HCT116 (cell line): Measurements from ENCODE around the gene CEP55. TPM values are rescaled to one million over a fixed set of nuclear protein-coding genes. Genes with fewer than 3 reads are reported as not detected.

Experiments used
- ATAC-seq: fragments of 200-7000 bp; cut with Tn5 transposase; 2 replicates; pipeline ENCODE4 v1.9.1; 2020; ENCODE audit warnings: mild to moderate bottlenecking, moderate library complexity
- BruUV-seq: library from RNA; stranded (reverse); fragments of 400-500 nt; replicated peaks from 2 replicates; lab custom pipeline; 2021; lab: Mats Ljungman, UMichigan
- CTCF ChIA-PET: fragments of 300-600 bp; sonication (Branson Sonifier 250); formaldehyde crosslinking; loops from one replicate; lab custom pipeline; 2021; ENCODE audit warnings: antibody characterized with exemption; lab: Charles Lee
- POLR2A ChIA-PET: fragments of 300-600, 350-600 bp; sonication (Branson Sonifier 250); formaldehyde crosslinking; loops from one replicate; lab custom pipeline; 2021; ENCODE audit warnings: antibody characterized with exemption; lab: Charles Lee
- RAD21 ChIA-PET, 2 experiments: fragments of 300-600 bp; sonication (Branson Sonifier 250); formaldehyde crosslinking; loops; one replicate each; lab custom pipeline; 2023; ENCODE audit warnings: low total read pairs in 2 of 2; ENCODE audit not compliant: uncharacterized antibody in 2 of 2, unreplicated experiment in 2 of 2, low non-redundant PET in 1 of 2; lab: Charles Lee
- DNase-seq: peaks from one replicate; pipeline ENCODE4 v3.0.0-alpha.2; 2010; ENCODE audit warnings: low read depth, low spot score
- H2AFZ ChIP-seq: fragments of 200-600 bp; shearing (Covaris generic), sonication (generic); 2 replicates; pipeline ENCODE4 v1.6.1; 2017; ENCODE audit warnings: low read depth, mixed run types, mixed read lengths, antibody characterized with exemption, low read length; ENCODE audit not compliant: poor library complexity, severe bottlenecking
- H3K27ac ChIP-seq: 2 replicates; pipeline ENCODE4 v1.5.1; 2012; ENCODE audit warnings: low read depth, low read length
- H3K27me3 ChIP-seq: fragments of 200-600 bp; sonication (generic); 2 replicates; pipeline ENCODE4 v1.6.1; 2016; ENCODE audit warnings: mixed run types, low read length, mixed read lengths; ENCODE audit not compliant: insufficient read depth
- H3K36me3 ChIP-seq, 2 experiments: fragments of 200-500 bp in 1 of 2; fragments of 200-600 bp in 1 of 2; sonication (Bioruptor generic) in 1 of 2; sonication (generic) in 1 of 2; 2 replicates each; pipeline versions ENCODE4 v1.5.1 to v1.6.1; 2014 to 2016; ENCODE audit warnings: low read length in 2 of 2, inconsistent platforms in 1 of 2, mixed read lengths in 1 of 2, mixed run types in 1 of 2; ENCODE audit not compliant: insufficient read depth in 2 of 2, control insufficient read depth in 1 of 2
- H3K4me1 ChIP-seq, 2 experiments: fragments of 200-600 bp in 1 of 2; sonication (generic) in 1 of 2; 2 replicates each; pipeline versions ENCODE4 v1.5.1 to v1.6.1; 2012 to 2017; ENCODE audit warnings: low read length in 2 of 2, inconsistent platforms in 1 of 2, mild to moderate bottlenecking in 1 of 2, mixed read lengths in 1 of 2, mixed run types in 1 of 2, moderate library complexity in 1 of 2; ENCODE audit not compliant: insufficient read depth in 2 of 2, control insufficient read depth in 1 of 2
- H3K4me2 ChIP-seq: fragments of 200-600 bp; sonication (generic); 2 replicates; pipeline ENCODE4 v1.6.1; 2017; ENCODE audit warnings: mixed run types, low read length, mixed read lengths
- H3K4me3 ChIP-seq, 2 experiments: fragments of 200-600 bp in 1 of 2; sonication (generic) in 1 of 2; replicated peaks in 1 of 2; 2 replicates each; pipeline ENCODE4 v1.5.1; 2011 to 2016; ENCODE audit warnings: low read length in 2 of 2, control low read depth in 1 of 2, low read depth in 1 of 2, mild to moderate bottlenecking in 1 of 2, mixed read lengths in 1 of 2, mixed run types in 1 of 2
- H3K79me2 ChIP-seq: fragments of 200-600 bp; sonication (generic); 2 replicates; pipeline ENCODE4 v1.6.1; 2017; ENCODE audit warnings: mild to moderate bottlenecking, mixed run types, low read length, moderate library complexity, mixed read lengths; ENCODE audit not compliant: insufficient read depth
- H3K9ac ChIP-seq: fragments of 200-600 bp; sonication (generic); 2 replicates; pipeline ENCODE4 v1.6.1; 2016; ENCODE audit warnings: low read length, mixed read lengths
- H3K9me2 ChIP-seq: fragments of 200-600 bp; sonication (generic), shearing (Covaris generic); 2 replicates; pipeline ENCODE4 v1.6.1; 2017; ENCODE audit warnings: mixed run types, mild to moderate bottlenecking, moderate library complexity; ENCODE audit not compliant: insufficient read depth
- H3K9me3 ChIP-seq, 2 experiments: fragments of 200-500 bp in 1 of 2; fragments of 200-600 bp in 1 of 2; sonication (Bioruptor generic) in 1 of 2; sonication (generic) in 1 of 2; 2 replicates each; pipeline ENCODE4 v1.6.1; 2014 to 2017; ENCODE audit warnings: low read length in 2 of 2, mixed read lengths in 2 of 2, inconsistent platforms in 1 of 2, low read depth in 1 of 2, mild to moderate bottlenecking in 1 of 2, mixed run types in 1 of 2, moderate library complexity in 1 of 2; ENCODE audit not compliant: control insufficient read depth in 1 of 2, insufficient read depth in 1 of 2
- H4K20me1 ChIP-seq: fragments of 200-600 bp; sonication (generic), shearing (Covaris generic); 2 replicates; pipeline ENCODE4 v1.6.1; 2017; ENCODE audit warnings: mixed run types, mild to moderate bottlenecking, moderate library complexity; ENCODE audit not compliant: insufficient read depth
- CEBPB ChIP-seq: IDR thresholded peaks from 2 replicates; pipeline ENCODE4 v1.6.1; 2012; ENCODE audit warnings: low read depth
- EZH2phosphoT487 ChIP-seq: fragments of 200-600 bp; IDR thresholded peaks from 2 replicates; pipeline ENCODE4 v1.6.1; 2018; ENCODE audit warnings: antibody characterized with exemption, borderline replicate concordance
- MAX ChIP-seq: IDR thresholded peaks from 2 replicates; pipeline ENCODE4 v1.6.1; 2012
- POLR2AphosphoS5 ChIP-seq: IDR thresholded peaks from 2 replicates; pipeline ENCODE4 v1.6.1; 2011; ENCODE audit warnings: mild to moderate bottlenecking, low read depth, low read length, moderate library complexity
- RAD21 ChIP-seq: IDR thresholded peaks from 2 replicates; pipeline ENCODE4 v1.6.1; 2012; ENCODE audit warnings: low read depth, mild to moderate bottlenecking
- SRF ChIP-seq: IDR thresholded peaks from 2 replicates; pipeline ENCODE4 v1.6.1; 2012; ENCODE audit warnings: low read depth
- TCF7L2 ChIP-seq: IDR thresholded peaks from 2 replicates; pipeline ENCODE4 v1.7.0; 2011; ENCODE audit warnings: borderline replicate concordance, inconsistent platforms; ENCODE audit not compliant: insufficient read depth, insufficient read length; ENCODE audit errors: extremely low read depth
- YY1 ChIP-seq: IDR thresholded peaks from 2 replicates; pipeline ENCODE4 v1.6.1; 2011; ENCODE audit warnings: low read length, low read depth, moderate library complexity, mild to moderate bottlenecking; ENCODE audit not compliant: insufficient replicate concordance; ENCODE audit errors: extremely low read depth
- ZFX ChIP-seq: fragments of 450-650 bp; IDR thresholded peaks from 2 replicates; pipeline ENCODE4 v1.6.1; 2017
- intact Hi-C: fragments of 100-400 bp; cut with micrococcal nuclease; formaldehyde crosslinking; loops from 2 replicates; pipeline ENCODE4 v1.10.0; 2022
- total RNA-seq: library from RNA; stranded (reverse); gene quantifications from one replicate; pipeline ENCODE4 v1.2.1, GENCODE V29; 2021; ENCODE audit not compliant: unreplicated experiment

CEP55 gene
- total RNA-seq, 1 experiment from 2014 or later, result 63.7 TPM

DNA sequence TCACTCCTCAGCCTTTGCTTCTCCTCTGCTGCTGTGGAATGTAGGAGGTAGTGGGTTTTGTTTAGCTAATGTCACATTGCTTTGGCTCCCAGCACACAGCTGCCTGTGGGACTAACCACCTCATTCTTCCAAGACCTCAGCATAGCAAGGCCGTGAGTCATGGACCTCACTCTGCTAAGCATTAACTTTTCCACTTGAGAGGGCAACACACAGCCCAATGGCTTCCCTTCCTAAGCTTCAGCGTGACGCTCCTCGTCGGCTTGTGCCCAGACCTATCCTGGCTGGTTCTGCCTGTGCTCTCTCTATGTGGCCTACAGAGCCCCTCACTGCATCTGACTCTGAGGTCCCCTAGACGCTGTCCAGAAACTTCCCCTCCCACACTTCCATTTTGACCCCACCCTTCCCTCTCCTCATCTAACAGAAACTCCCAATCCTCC lies 37.6 kb upstream of the CEP55 start:
- Histone ChIP-seq H3K36me3 (peaks cover 4 to 36% of the 10 kb centered on the region in 2 experiments), H2AFZ (no peak overlapping the region), H3K9me2 (no peaks in the 10 kb centered on the region), H3K27ac (peak overlapping the region; percentile 97), H3K4me1 (peaks cover 83 to 90% of the 10 kb centered on the region in 2 experiments), H3K4me3 (peak overlapping the region; percentile 18 to 32), H3K79me2 (peaks cover 98% of the 10 kb centered on the region), H3K4me2 (peak overlapping the region; percentile 64)
- ChIA-PET RAD21 (interaction anchor here (0.8 to 0.9 kb wide), 2 partner anchors 23 kb away, joined by 4 to 5 read pairs; partner anchors contain the start of gene MYOF (in 2 of the 2)), POLR2A (interaction anchor here (1.4 to 2.0 kb wide), 7 partner anchors 9 to 75 kb away, joined by 3 to 13 read pairs (median 7); partner anchors contain the start of gene MYOF), CTCF (interaction anchor here (1.1 to 1.6 kb wide), 3 partner anchors 17 to 32 kb away, joined by 3 to 5 read pairs (median 4); partner anchors contain the start of gene MYOF)
- BruUV-seq, result no TSS peak
- DNase-seq (peak; percentile 97), ATAC-seq (peak; percentile 81)
- no peak for TF ChIP-seq SRF
- peak; percentile 70 for TF ChIP-seq POLR2AphosphoS5
- peak; percentile 48 for TF ChIP-seq TCF7L2
- no peak for TF ChIP-seq ZFX
- peak; percentile 81 for TF ChIP-seq YY1
- TF ChIP-seq RAD21, result no peak
- no peak for TF ChIP-seq CEBPB
- TF ChIP-seq EZH2phosphoT487, result no peak
- TF ChIP-seq, all 23 proteins: peak for 3
- peak overlapping the region; percentile 61 for H3K9ac ChIP-seq
- H3K9me3 ChIP-seq, result no peaks in the 10 kb centered on the region
- H3K27me3 ChIP-seq, result no peaks in the 10 kb centered on the region
- H4K20me1 ChIP-seq, result no peaks in the 10 kb centered on the region
- intact Hi-C loops, result no loop called here

DNA sequence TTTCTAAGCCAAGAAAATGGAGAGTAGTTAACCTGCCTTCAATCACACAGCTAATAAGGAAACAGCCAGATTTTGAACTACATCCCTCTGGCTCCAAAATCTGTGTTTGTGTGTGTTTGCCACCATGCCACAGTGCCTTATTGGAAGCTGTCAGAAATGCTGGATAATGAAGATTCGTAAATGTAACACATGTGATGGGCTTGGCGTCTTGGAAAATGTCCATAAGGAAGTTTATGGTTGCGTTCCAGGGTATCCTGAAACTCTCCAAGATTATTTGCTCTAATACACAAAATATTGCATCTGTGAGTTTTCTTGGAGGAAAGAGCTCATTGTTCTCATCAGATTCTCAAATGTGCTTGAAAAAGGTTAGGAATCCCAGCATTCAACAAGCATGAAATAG lies 36.9 kb upstream of the CEP55 start:
- Histone ChIP-seq H3K4me2 (peak overlapping the region; percentile 64), H2AFZ (no peak overlapping the region), H3K9ac (peak overlapping the region; percentile 61)
- intact Hi-C loops, result no loop called here
- RAD21 ChIA-PET, result no interaction called here
- no peak for TF ChIP-seq MAX
- TF ChIP-seq, all 23 proteins: peak for 0
- Histone ChIP-seq H4K20me1 (no peaks in the 10 kb centered on the region), H3K9me3 (no peaks in the 10 kb centered on the region), H3K36me3 (peaks cover 0 to 29% of the 10 kb centered on the region in 2 experiments; a peak in 2 of 4 replicates), H3K9me2 (no peaks in the 10 kb centered on the region), H3K4me3 (peak overlapping the region in 1 of 2 experiments; percentile 32; a peak in 3 of 4 replicates), H3K27me3 (no peaks in the 10 kb centered on the region), H3K79me2 (peaks cover 98% of the 10 kb centered on the region), H3K27ac (peak overlapping the region; percentile 97), H3K4me1 (peaks cover 88 to 93% of the 10 kb centered on the region in 2 experiments)
- CTCF ChIA-PET, result interaction anchor here (1.2 to 1.6 kb wide), 2 partner anchors 18 to 23 kb away, joined by 4 to 5 read pairs; partner anchors contain the start of gene MYOF
- ATAC-seq (no peak), DNase-seq (no peak)
- no TSS peak for BruUV-seq
- POLR2A ChIA-PET, result interaction anchor here (1.4 to 2.0 kb wide), 7 partner anchors 9 to 76 kb away, joined by 3 to 13 read pairs (median 7); partner anchors contain the start of gene MYOF
